BE2C (cell line): ENCODE data around the gene ADRA2B.
"Not testable (repeated sequence)": the region's sequence is repeated elsewhere in the genome, so short reads cannot be mapped to it uniquely, and the experiment has no call there.

Source experiments
- DNase-seq: peaks from one replicate; pipeline ENCODE4 v3.0.0-alpha.2; 2020
- H3K27me3 ChIP-seq: fragments of 250-450 bp; sonication (Bioruptor Pico); 2 replicates; pipeline ENCODE4 v1.5.1; 2020; ENCODE audit warnings: mild to moderate bottlenecking
- H3K36me3 ChIP-seq: fragments of 250-450 bp; sonication (Bioruptor Pico); 2 replicates; pipeline ENCODE4 v1.5.1; 2020; ENCODE audit warnings: mild to moderate bottlenecking
- H3K4me1 ChIP-seq: fragments of 250-450 bp; sonication (Bioruptor Pico); 2 replicates; pipeline ENCODE4 v1.5.1; 2020
- H3K4me3 ChIP-seq: 2 replicates; pipeline ENCODE4 v1.5.1; 2011; ENCODE audit warnings: low read depth, low read length
- H3K9me3 ChIP-seq: fragments of 250-450 bp; sonication (Bioruptor Pico); 2 replicates; pipeline ENCODE4 v1.5.1; 2020
- TF ChIP-seq, protein P1 (sequence below): IDR thresholded peaks from 2 replicates; pipeline ENCODE4 v1.5.1; 2012; ENCODE audit warnings: mild to moderate bottlenecking, low read depth, low read length

Gene ADRA2B

DNA sequence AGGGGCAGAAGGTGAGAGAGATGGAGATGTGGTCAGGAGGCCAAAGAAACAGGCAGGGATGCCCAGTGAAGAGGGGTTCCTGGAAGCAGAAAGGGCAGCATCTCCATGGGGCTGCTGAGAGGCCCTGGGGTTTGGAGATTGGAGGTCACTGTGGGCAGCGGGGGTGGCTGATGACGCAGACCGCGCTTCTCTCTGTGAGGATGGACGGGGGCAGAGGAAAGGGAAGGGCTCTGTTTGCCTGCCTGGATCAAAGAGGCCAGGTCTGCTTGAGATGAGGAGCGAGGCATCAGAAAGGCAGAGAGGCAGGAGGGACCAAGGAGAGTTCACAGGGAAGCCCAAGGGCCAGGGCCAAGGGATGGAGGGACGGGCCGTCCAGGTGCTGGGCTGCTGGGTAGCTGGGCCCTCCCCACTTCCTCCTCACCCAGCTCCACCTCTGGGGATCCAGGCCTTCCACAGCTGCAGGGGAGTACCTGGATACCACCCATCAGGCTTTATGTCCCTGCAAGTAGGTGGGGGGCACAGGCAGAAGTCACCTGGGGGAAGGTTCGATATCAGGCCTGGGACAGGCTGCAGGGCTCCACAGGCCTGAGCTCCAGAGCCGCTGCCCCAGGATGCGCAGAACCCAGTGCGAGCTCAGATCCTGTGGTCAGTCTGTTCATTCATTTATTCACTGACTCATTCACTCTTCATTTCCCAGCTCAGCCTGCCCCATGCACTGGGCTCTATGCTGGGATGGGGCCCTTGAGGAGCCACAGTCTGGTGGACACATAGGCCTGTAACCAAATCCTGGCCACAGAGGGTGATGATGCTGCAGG lies 30.6 kb downstream of the ADRA2B start:
- no peak for DNase-seq
- Histone ChIP-seq H3K4me3 (no peak overlapping the region), H3K27me3 (no peaks in the 10 kb centered on the region), H3K4me1 (peaks cover 5% of the 10 kb centered on the region), H3K36me3 (no peaks in the 10 kb centered on the region), H3K9me3 (no peaks in the 10 kb centered on the region)
- TF ChIP-seq, protein P1, sequence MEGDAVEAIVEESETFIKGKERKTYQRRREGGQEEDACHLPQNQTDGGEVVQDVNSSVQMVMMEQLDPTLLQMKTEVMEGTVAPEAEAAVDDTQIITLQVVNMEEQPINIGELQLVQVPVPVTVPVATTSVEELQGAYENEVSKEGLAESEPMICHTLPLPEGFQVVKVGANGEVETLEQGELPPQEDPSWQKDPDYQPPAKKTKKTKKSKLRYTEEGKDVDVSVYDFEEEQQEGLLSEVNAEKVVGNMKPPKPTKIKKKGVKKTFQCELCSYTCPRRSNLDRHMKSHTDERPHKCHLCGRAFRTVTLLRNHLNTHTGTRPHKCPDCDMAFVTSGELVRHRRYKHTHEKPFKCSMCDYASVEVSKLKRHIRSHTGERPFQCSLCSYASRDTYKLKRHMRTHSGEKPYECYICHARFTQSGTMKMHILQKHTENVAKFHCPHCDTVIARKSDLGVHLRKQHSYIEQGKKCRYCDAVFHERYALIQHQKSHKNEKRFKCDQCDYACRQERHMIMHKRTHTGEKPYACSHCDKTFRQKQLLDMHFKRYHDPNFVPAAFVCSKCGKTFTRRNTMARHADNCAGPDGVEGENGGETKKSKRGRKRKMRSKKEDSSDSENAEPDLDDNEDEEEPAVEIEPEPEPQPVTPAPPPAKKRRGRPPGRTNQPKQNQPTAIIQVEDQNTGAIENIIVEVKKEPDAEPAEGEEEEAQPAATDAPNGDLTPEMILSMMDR, result no peak

DNA sequence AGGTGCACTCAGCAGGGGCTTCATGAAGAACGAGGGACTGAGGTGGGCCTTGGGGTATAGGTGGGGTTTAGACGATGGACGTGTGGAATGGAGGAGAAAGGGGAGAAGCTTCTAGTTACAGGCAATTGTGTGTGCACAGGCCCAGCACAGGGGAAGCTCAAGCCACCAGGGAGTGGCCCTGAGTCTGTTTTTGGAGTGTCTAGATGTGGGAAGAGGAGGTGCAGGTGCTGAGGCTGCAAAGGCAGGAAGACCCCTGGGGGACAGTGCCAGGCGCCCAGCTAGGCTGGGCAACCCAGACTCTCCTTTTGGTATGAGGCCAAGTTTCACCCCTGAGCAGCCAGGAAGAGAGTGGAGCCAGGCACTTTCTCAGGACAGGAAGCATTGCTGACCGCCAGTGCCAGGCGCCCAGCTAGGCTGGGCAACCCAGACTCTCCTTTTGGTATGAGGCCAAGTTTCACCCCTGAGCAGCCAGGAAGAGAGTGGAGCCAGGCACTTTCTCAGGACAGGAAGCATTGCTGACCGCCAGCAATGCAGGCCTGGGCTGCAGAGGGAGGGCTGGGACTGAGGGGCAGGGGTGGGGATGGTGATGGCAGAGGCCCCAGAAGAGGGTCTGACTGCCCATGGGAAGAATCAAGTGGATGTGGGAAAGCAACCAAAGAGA lies 31.4 kb downstream of the ADRA2B start:
- DNase-seq, H3K4me3 ChIP-seq, H3K27me3 ChIP-seq, H3K9me3 ChIP-seq, H3K36me3 ChIP-seq, H3K4me1 ChIP-seq: not testable (repeated sequence)

DNA sequence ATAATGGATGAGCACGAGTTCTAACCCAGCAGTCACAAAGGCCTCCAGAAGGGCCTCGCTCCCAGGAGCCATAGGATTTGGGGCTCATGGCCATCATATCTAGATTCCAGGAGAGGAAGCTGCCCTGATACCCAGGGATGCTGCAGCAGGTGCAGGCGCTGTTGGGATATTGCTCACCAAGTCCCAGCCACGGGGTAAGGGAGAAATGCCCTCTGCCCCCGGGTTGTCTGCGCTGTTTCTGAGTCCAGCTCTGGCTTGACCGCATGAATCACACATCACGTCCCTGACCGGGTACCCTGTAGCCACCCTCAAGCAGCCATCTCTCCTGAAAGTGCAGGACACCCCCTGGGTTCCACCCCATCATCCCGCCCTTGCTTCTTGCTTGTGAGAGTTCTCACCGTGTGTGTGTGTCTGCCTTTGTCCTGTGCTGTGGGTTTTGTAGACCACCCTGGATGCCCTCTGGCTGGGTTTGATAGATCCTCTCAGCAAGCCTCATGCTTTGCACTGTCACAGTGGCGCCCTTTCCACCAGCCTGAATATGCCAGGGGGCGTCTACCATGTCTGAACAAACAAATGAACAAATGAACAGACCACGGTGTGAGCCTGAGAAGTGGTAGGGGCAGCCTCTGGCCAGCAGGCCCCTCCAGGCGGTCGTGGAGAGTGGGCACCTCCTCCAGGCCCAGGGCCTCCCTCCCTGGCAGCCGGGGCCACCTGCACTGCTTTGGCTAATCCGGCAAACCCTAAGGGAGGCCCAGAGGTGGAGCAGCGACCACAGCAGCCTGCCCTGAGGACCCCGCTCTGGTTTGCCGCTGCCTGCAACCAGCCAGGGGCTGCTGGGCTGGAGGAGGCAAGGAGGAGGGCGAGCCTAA lies 32.1 kb downstream of the ADRA2B start:
- H3K36me3 ChIP-seq, result no peaks in the 10 kb centered on the region
- H3K4me3 ChIP-seq, result no peak overlapping the region
- no peaks in the 10 kb centered on the region for H3K4me1 ChIP-seq
- no peaks in the 10 kb centered on the region for H3K27me3 ChIP-seq
- no peak for DNase-seq
- TF ChIP-seq, protein P1, result no peak
- no peaks in the 10 kb centered on the region for H3K9me3 ChIP-seq

GRCh38 chr2:96083064-96083939 lies 33.1 kb downstream of the ADRA2B start:
- Histone ChIP-seq H3K4me1 (no peaks in the 10 kb centered on the region), H3K4me3 (no peak overlapping the region), H3K9me3 (no peaks in the 10 kb centered on the region), H3K27me3 (no peaks in the 10 kb centered on the region), H3K36me3 (no peaks in the 10 kb centered on the region)
- DNase-seq, result no peak
- TF ChIP-seq, protein P1, result no peak

- Histone ChIP-seq H3K27me3 (no peaks in the 10 kb centered on the region), H3K4me3 (no peak overlapping the region), H3K36me3 (no peaks in the 10 kb centered on the region), H3K4me1 (no peaks in the 10 kb centered on the region), H3K9me3 (no peaks in the 10 kb centered on the region)
- DNase-seq, result no peak
- TF ChIP-seq, protein P1, result no peak
Measured at GRCh38 chr2:96082211-96083063, 33.9 kb downstream of the ADRA2B start.
